ENCODE results near the gene SH3RF1.

SH3RF1 gene

DNA sequence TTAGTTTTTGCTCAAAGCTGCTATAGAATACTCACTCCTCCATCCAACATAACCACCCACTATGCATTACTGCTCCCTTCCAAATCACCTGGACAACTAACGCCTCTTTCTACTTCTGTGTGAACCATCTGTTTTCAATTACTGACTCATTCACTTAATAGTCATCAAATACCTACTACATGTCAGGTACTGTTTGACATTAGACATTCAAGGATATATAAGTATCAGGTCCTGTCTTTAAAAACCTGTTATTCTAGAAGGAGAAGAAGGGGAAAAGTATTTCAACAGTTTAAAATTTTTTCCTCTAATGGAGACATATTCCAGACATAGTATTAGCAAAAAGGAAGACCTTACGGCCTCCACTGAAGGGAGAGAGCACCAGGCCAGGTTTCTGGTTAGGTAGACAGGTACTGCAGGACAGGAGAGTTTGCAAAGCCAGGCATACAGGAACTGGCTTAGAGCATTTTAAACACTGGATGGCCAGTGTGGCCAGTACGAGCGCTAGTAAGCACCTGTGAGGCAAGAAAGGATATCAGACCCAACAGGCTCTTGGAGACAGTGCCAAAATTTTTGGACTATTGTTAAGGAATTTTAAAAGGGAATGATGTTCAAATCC lies 39.0 kb downstream of the SH3RF1 start:
- Mint-ChIP-seq H3K36me3 (ENCODE audit: low read depth) (no peaks in the 10 kb centered on the region), H3K27ac (no peak overlapping the region), H3K27me3 (no peaks in the 10 kb centered on the region), H3K9me3 (no peaks in the 10 kb centered on the region), H3K4me3 (no peak overlapping the region), H3K4me1 (ENCODE audit: low read depth) (no peaks in the 10 kb centered on the region)
- no peak for DNase-seq

DNA sequence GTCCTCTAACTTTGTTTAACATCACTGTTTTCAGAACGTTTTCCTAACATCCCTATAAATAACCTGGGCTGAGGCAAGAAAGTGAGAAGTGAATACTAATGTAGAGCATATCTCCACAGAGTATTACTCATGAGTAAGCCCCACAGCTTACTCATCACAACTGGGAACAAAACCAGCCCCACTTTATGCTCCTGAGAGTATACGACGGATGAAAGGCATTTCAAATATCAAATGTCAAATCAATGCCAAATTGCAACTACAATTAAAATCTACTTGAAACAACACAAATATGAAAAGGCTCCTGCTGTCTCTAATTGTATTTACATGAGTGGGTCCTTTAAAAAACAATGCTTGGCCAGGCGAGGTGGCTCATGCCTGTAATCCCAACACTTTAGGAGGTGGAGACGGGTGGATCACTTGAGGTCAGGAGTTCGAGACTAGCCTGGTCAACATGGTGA lies 41.2 kb downstream of the SH3RF1 start:
- Mint-ChIP-seq H3K27ac (no peak overlapping the region), H3K27me3 (no peaks in the 10 kb centered on the region), H3K4me1 (ENCODE audit: low read depth) (no peaks in the 10 kb centered on the region), H3K36me3 (ENCODE audit: low read depth) (no peaks in the 10 kb centered on the region), H3K9me3 (no peaks in the 10 kb centered on the region), H3K4me3 (no peak overlapping the region)
- DNase-seq = no peak

DNA sequence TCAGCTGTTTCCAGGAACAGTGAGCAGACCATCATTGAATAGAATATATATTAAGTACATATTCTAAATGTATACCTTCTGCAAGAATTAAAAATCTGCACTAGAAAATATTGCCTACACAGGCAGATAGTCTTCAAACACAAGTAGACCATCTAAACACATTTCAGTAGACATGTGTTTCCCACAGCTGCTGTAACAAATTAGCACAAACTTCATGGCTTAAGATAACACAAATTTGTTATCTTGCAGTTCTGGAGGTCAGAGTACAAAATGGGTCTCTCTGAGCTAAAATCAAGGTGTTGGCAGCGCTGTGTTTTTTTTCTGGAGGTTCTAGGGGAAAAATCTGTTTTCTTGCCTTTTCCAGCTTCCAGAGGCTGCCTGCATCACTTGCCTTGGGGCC lies 42.7 kb downstream of the SH3RF1 start:
- Mint-ChIP-seq H3K36me3 (ENCODE audit: low read depth) (no peaks in the 10 kb centered on the region), H3K4me1 (ENCODE audit: low read depth) (no peaks in the 10 kb centered on the region), H3K27me3 (no peaks in the 10 kb centered on the region), H3K9me3 (no peaks in the 10 kb centered on the region), H3K27ac (no peak overlapping the region), H3K4me3 (no peak overlapping the region)
- no peak for DNase-seq

DNA sequence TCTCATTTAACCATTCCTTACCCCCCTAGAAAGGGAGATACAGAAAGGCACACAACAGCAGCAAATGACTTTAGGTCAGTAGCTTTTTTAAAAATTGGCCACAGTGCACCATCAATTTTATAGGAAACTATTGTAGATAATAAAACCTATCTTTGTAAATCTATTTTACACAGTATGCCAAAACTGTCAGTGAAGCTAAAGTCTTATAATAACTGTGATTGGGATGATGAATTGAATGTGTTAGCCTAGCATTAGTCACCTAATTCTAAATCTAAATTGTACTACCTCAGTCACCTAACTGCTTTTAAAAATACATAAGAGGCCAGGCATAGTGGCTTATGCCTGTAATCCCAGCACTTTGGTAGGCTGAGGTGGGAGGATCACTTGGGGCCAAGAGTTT lies 44.2 kb downstream of the SH3RF1 start:
- H3K4me1 Mint-ChIP-seq (ENCODE audit: low read depth) = no peaks in the 10 kb centered on the region
- no peak overlapping the region for H3K4me3 Mint-ChIP-seq

DNA sequence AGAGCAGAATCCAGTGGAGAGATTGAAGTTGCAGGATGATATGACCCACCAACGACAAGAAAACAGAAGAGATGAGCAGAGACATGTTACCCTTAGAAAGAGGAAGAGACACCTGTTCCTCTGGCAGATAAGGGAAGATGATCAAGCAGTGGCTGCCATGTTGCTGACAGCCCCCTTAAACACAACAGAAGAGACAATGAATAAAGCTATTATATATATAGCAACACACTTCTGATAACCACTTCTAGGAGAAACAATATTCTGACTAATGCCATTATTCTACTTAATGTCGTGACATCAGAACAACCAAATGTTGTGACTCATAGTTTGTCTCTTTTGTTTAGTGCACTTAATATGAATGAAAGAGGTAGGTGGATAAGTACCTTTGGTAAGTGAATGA lies 44.9 kb downstream of the SH3RF1 start:
- H3K27ac Mint-ChIP-seq = no peak overlapping the region
- H3K36me3 Mint-ChIP-seq (ENCODE audit: low read depth) = no peaks in the 10 kb centered on the region
- no peaks in the 10 kb centered on the region for H3K9me3 Mint-ChIP-seq
- DNase-seq = no peak
- no peak overlapping the region for H3K4me3 Mint-ChIP-seq
- peaks cover 2% of the 10 kb centered on the region for H3K27me3 Mint-ChIP-seq
- no peaks in the 10 kb centered on the region for H3K4me1 Mint-ChIP-seq (ENCODE audit: low read depth)

More for the DNA sequence above, 44.2 kb downstream of the SH3RF1 start:
- H3K27me3 Mint-ChIP-seq = no peaks in the 10 kb centered on the region
- no peaks in the 10 kb centered on the region for H3K36me3 Mint-ChIP-seq (ENCODE audit: low read depth)
- H3K9me3 Mint-ChIP-seq = no peaks in the 10 kb centered on the region
- H3K27ac Mint-ChIP-seq = no peak overlapping the region
- DNase-seq = no peak

DNA sequence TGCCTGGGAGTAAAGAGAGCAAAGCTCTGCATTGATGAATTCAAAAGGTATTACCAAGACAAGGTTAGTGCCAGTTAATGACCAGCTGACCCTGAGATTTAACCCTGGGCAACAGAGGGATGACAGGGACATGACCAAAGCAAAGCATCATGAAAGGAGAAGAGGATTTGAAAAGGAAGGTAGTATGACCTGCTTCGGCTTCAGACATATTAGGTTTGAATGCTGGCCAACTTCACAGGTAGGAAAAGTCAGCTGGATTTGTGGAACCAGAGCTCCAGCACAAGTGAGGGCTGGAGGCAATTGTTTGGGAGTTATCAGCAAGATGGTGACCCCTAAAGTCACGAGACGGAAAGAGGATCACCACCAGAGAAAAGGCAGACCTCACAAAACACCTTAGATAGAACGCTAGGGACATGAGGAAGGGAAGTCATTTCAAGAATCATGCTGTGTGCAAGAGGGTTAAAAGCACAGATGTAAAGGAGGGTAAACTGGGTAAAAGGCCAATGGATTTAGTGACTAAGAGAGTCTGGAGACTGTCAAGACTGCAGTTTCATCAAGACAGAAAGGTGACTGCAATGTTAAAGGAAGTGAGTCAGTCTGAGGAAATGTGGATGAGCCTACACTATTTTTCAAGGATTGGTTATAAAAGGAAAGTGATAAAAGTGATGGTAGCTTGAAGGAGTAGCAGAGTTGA lies 45.6 kb downstream of the SH3RF1 start:
- DNase-seq = no peak
- Mint-ChIP-seq H3K4me3 (no peak overlapping the region), H3K4me1 (ENCODE audit: low read depth) (no peaks in the 10 kb centered on the region), H3K27ac (no peak overlapping the region), H3K27me3 (peaks cover 7% of the 10 kb centered on the region), H3K9me3 (no peaks in the 10 kb centered on the region), H3K36me3 (ENCODE audit: low read depth) (no peaks in the 10 kb centered on the region)

DNA sequence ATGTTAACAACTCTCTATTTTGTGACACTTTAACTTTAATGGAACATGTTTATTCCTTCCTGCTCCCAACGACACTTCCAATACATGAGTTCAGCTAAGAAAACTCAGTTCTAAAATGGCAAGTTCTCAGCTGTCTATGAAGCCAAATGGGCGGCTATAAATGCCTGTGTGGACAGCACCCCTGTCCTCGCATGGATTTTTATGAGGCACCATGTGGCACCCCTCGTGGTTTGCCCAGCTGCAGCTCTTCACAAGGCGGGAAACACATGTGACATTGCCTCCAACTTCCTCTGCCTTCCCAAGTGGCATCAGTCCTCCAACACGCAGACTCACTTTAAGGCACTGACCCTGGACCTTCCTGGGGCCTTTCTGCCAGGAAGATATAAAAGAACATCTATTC lies 48.0 kb downstream of the SH3RF1 start:
- H3K27ac Mint-ChIP-seq = no peak overlapping the region
- no peaks in the 10 kb centered on the region for H3K36me3 Mint-ChIP-seq (ENCODE audit: low read depth)
- H3K4me3 Mint-ChIP-seq = no peak overlapping the region
- H3K4me1 Mint-ChIP-seq (ENCODE audit: low read depth) = no peaks in the 10 kb centered on the region
- H3K27me3 Mint-ChIP-seq = peaks cover 7% of the 10 kb centered on the region
- H3K9me3 Mint-ChIP-seq = no peaks in the 10 kb centered on the region
- DNase-seq = no peak

DNA sequence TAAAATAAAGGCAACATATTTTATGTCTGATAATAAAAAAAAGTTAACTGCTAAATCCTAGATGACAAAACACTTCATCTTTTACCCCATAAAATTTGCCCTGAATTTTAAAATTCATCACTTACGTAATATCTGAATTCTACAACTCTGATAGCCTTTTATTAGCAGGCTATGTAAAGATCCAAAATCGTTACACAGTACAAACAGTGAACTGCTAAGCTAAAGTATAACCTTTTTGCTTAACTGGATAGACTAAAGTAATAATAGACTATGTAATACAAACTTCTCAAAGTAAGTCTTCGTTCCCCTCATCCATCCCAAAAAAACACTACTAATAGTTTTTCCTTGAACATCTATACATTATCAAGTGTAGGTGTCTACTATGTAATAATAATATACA lies 49.1 kb downstream of the SH3RF1 start:
- H3K4me3 Mint-ChIP-seq = no peak overlapping the region
- DNase-seq = no peak
- H3K36me3 Mint-ChIP-seq (ENCODE audit: low read depth) = no peaks in the 10 kb centered on the region
- no peak overlapping the region for H3K27ac Mint-ChIP-seq
- no peaks in the 10 kb centered on the region for H3K4me1 Mint-ChIP-seq (ENCODE audit: low read depth)
- H3K9me3 Mint-ChIP-seq = no peaks in the 10 kb centered on the region
- peaks cover 7% of the 10 kb centered on the region for H3K27me3 Mint-ChIP-seq

DNA sequence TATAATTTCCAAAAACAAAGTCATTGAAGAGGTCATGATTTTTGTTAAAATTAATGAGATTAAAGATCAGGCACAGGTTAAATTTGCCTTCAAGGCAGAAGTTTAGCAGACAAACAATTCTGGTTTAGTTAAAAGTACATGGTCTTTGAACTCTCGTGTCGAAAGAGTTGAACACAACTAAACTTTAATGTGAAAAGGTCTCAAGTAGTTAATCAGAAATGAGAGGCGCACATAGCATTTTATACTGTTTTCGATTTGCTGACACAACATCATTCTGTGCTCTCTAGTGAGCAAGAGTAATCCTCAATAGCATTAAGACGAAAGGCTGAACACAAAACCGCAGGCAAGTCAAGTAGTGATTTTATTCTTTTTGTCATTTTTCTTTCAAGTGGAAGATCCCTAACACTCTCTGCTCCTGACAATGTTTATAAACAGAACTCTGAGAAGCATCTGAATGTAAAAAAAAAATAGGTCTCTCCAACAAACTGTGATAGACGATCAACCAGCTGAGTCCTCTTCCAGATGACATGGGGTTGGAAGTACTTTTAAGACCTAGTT lies 49.8 kb downstream of the SH3RF1 start:
- no peaks in the 10 kb centered on the region for H3K4me1 Mint-ChIP-seq (ENCODE audit: low read depth)
- no peaks in the 10 kb centered on the region for H3K9me3 Mint-ChIP-seq
- H3K27me3 Mint-ChIP-seq = peaks cover 7% of the 10 kb centered on the region
- no peaks in the 10 kb centered on the region for H3K36me3 Mint-ChIP-seq (ENCODE audit: low read depth)
- H3K4me3 Mint-ChIP-seq = no peak overlapping the region
- H3K27ac Mint-ChIP-seq = no peak overlapping the region
- DNase-seq = no peak

DNA sequence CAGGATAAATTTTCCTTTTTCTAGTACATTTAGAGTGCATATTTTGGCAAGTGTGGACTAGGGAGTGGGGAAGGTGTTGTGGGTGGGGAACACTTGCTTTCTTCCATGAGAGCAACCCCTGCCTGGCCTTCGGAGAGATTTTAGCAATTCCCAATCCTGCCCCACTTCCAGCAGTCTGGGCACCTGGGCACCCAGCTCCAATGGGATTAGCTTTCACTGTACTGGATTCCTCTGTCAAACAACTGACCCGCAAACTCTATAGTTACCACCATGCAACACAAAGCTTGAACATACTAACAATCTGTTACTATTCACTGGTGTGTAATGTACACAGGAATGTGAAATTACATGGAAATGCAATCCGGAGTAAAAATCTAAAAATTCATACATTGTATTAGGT lies 50.3 kb downstream of the SH3RF1 start:
- no peak overlapping the region for H3K27ac Mint-ChIP-seq
- H3K36me3 Mint-ChIP-seq (ENCODE audit: low read depth) = no peaks in the 10 kb centered on the region
- H3K4me3 Mint-ChIP-seq = no peak overlapping the region
- DNase-seq = no peak
- no peaks in the 10 kb centered on the region for H3K9me3 Mint-ChIP-seq
- peaks cover 7% of the 10 kb centered on the region for H3K27me3 Mint-ChIP-seq
- no peaks in the 10 kb centered on the region for H3K4me1 Mint-ChIP-seq (ENCODE audit: low read depth)

DNA sequence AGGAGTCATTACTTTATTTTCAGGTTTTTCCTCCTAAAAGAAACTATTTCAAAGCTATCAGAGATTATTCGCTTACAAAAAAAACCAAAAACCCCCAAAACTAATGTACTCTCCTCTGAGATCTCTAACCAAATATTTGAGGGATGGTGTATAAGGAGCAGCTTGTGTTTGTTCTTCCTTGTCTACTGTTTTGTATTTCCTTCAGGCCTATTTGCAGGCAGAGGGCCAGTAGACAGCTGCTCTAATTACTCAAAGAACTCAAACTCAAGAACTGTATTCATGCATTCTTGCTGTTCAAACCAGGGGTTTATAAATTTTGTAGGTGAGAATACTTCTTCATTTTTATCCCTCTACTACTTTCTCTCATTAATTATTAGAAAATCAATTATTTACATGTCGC lies 51.3 kb downstream of the SH3RF1 start:
- Mint-ChIP-seq H3K27me3 (peaks cover 7% of the 10 kb centered on the region), H3K4me3 (no peak overlapping the region), H3K4me1 (ENCODE audit: low read depth) (no peaks in the 10 kb centered on the region), H3K9me3 (no peaks in the 10 kb centered on the region), H3K27ac (no peak overlapping the region), H3K36me3 (ENCODE audit: low read depth) (no peaks in the 10 kb centered on the region)
- DNase-seq = no peak

DNA sequence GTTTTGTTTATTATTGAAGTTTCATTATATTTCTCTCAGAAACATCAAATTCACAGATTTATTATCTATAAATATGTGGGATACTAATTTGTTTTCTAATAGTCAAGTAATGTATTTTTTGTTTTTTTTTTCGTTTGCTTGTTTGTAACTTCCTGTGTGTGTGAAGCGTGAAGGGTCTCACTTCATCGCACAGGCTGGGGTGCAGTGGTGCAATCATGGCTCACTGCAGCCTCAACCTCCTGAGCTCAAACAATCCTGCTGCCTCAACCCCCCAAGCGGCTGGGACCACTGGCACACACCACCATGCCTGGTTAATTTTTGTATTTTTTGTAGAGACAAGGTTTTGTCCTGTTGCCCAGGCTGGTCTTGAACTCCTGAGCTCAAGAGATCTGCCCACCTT lies 55.1 kb downstream of the SH3RF1 start:
- Mint-ChIP-seq H3K9me3 (peaks cover 4% of the 10 kb centered on the region), H3K27me3 (peaks cover 13% of the 10 kb centered on the region), H3K27ac (no peak overlapping the region), H3K36me3 (ENCODE audit: low read depth) (no peaks in the 10 kb centered on the region), H3K4me1 (ENCODE audit: low read depth) (no peaks in the 10 kb centered on the region), H3K4me3 (no peak overlapping the region)
- DNase-seq = no peak

DNA sequence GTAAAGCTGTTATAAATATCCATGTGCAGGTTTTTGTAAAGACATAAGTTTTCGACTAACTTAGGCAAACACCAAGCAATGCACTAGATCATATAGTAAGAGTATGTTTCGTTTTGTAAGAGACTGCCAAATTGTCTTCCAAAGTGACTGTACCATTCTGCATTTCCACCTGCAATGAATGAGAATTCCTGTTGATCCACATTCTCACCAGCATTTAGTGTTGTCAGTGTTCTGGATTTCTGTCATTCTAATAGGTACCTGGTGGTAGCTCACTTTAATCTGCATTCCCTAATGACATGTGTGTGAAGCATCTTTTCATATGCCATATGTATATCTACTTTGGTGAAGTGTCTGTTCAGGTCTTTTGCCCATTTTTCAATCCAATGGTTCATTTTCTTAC lies 57.8 kb downstream of the SH3RF1 start:
- H3K4me1 Mint-ChIP-seq (ENCODE audit: low read depth) = no peaks in the 10 kb centered on the region
- H3K9me3 Mint-ChIP-seq = peaks cover 4% of the 10 kb centered on the region
- no peak for DNase-seq
- no peak overlapping the region for H3K27ac Mint-ChIP-seq
- no peak overlapping the region for H3K4me3 Mint-ChIP-seq
- no peaks in the 10 kb centered on the region for H3K36me3 Mint-ChIP-seq (ENCODE audit: low read depth)
- peaks cover 9% of the 10 kb centered on the region for H3K27me3 Mint-ChIP-seq

DNA sequence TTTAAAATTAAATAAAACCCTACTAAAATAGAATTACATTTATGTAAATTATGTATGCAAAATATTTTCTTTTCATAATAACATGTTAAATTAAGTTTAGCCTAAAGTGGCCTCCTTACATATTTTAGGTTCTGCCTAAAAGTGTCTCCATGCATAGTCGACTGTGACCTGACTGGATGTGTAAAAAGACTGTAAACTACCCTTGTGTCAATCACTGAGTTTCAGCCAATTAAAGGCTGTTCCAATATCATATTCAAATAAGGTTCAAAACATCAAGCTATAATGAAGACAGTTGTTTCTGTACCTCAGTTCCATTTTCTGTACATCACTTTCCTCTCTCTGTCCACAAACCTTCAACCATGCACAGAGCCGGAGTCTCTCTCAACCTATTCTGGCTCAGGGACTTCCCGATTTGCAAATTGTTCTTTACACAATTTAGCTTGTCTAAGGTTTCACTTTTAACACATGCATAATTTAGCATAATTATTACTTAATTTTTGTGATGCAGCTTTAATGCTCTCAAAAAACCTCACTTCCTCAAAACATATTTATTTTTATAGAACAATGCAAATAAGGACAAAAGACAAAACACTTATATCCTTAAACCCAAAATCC lies 60.1 kb downstream of the SH3RF1 start:
- no peak for DNase-seq
- Mint-ChIP-seq H3K27me3 (peaks cover 9% of the 10 kb centered on the region), H3K4me1 (ENCODE audit: low read depth) (no peaks in the 10 kb centered on the region), H3K27ac (no peak overlapping the region), H3K9me3 (peaks cover 4% of the 10 kb centered on the region), H3K4me3 (no peak overlapping the region), H3K36me3 (ENCODE audit: low read depth) (no peaks in the 10 kb centered on the region)

DNA sequence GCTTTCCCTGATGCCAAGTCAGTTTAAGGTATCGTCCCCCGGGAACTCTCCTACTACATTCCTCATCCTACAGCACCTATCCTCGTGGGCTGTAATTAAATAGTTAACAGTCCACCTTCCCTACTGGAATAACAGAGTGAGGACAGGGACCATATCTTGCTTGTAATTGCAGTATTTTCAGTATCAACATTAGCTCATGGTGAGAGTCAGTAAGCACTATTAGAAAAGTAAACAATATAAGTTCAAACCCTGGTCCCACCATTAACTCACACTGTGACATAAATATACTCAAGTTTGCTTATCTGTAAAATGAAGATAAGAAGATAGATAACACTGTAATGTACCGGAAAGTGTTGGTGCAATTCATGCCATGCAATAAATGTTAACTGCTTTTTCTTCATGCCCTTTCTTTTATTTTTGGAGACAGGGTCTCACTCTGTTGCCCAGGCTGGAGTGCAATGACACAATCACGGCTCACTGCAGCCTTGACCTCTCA lies 61.3 kb downstream of the SH3RF1 start:
- DNase-seq = no peak
- no peak overlapping the region for H3K4me3 Mint-ChIP-seq
- H3K27ac Mint-ChIP-seq = no peak overlapping the region
- peaks cover 4% of the 10 kb centered on the region for H3K9me3 Mint-ChIP-seq
- no peaks in the 10 kb centered on the region for H3K4me1 Mint-ChIP-seq (ENCODE audit: low read depth)
- peaks cover 9% of the 10 kb centered on the region for H3K27me3 Mint-ChIP-seq
- no peaks in the 10 kb centered on the region for H3K36me3 Mint-ChIP-seq (ENCODE audit: low read depth)
